GM12801 (cell line): ENCODE results near the gene LCN12.

Experiments
- CTCF ChIP-seq: IDR thresholded peaks from one replicate; pipeline ENCODE4 v1.5.1; 2011; ENCODE audit warnings: control low read depth; ENCODE audit not compliant: insufficient read length; ENCODE audit errors: extremely low read depth

The LCN12 gene

GRCh38 chr9:136951541-136952320, at the start of gene LCN12:
Gene LCN12, plus strand, starts transcription at chr9:136952273. Its CDS starts 55 bp downstream, at chr9:136952328.
- TF ChIP-seq CTCF: no peak

GRCh38 chr9:136903041-136903554, 49.0 kb upstream of the LCN12 start:
- no peak for TF ChIP-seq CTCF

- TF ChIP-seq CTCF: no peak
Observed at GRCh38 chr9:136906266-136906665, 45.8 kb upstream of the LCN12 start.

GRCh38 chr9:136907011-136907914, 44.8 kb upstream of the LCN12 start:
- TF ChIP-seq CTCF: no peak

GRCh38 chr9:136910197-136910900, 41.7 kb upstream of the LCN12 start:
- TF ChIP-seq CTCF: no peak

GRCh38 chr9:136910901-136911245, 41.2 kb upstream of the LCN12 start:
- no peak for TF ChIP-seq CTCF
